ENCODE data around the gene USP7.
A peak's percentile ranks its signal among the peaks of the same experiment; 100 is the strongest.
"Not testable (repeated sequence)": the region's sequence is repeated elsewhere in the genome, so short reads cannot be mapped to it uniquely, and the experiment has no call there.

USP7 gene

DNA sequence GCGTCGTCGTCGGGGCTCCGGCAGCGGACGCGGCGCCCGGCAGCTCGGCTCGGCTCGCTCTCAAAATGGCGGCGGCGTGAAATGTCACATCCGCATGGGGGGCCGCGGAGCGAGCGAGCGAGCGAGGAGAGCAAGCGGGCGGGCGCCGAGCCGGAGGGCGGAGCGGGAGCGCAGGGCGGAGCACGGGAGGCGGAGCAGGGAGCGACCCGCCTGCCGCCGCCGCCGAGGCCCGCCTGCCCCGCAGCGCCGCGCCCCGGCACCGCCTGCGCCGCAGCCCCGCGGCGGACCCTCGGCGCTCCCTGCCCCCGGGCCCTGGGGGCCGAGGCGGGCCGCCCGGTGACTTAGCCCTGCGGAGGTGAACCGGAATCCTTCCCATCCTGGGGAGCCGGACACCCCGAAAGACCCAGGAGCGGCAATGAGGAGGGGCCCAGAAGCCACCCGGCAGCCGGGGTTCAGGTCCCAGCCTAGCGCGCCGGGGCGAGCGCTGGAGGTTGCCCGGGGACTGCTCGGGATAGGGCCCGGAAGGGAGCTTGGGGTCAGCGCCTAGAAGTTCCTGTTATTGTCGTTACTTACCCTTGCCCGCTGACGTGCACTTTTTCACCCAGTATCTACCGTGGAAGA lies at the start of gene USP7:
USP7 (minus strand) TSS at position 86 of the 621 bp plus-strand sequence. CDS start 621 bp downstream, outside the sequence.
- peak; percentile 88 for DNase-seq

DNA sequence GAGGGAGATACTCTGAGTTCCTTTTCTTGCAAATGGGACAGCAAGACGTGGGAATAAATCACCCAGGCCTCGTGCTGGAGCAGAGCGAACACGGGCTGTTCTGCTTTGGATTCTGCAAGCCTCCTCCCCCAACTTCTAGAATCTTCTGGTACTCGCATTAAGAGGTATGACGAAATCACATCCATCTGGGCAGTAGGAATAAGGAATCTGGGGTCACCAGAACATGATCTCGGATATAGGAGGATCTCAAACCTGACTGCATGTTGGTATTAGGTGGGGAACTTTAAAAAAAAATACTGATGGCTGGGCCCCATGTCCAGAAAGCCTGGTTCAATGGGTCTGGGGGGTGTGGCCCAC lies 49.8 kb upstream of the USP7 start:
- DNase-seq = no peak

DNA sequence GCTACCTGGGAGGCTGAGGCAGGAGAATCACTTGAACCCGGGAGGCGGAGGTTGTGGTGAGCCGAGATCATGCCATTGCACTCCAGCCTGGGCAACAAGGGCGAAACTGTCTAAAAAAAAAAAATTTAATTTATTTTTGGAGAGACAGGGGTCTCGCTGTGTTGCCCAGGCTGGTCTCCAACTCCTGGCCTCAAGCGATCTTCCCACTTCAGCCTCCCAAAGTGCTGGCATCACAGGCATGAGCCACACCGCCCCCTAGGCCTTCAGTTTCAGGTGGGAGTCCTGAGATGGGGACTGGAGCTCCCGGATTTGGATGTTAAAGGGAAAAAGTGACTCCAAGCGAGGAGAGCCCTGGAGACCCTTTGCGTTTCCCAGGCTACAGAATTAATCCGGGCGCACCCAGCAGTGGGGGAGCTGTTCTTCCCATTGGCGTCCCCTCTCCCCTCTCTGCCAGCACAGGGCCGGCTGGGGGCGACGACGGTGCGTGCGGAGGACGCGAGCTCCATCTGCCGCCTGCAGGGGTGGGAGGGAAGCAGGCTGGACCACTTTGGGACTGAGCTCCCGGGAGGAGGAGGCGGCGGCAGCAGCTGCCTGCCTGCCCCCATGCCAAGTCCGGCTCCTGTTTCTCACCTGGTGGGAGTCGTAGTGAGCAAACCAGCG lies 49.3 kb upstream of the USP7 start:
- no peak for DNase-seq

DNA sequence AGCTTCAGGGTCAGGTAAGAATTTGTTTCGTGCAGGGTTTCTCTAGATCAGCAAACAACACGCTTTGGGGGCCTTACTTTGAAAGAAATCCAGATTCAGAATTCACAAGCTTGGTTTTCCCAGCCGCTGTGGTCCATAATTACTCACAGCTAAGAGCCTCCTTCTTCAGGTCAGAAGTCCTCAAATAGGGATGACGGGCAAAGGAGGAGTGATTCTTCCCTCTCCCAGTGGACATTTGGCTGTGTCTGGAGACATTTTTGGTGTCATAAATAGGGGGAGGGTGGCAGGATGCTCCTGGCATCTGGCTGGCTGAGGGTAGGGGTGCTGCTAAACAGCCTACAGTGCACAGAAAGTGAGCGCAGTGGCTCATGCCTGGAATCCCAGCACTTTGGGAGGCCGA lies 48.6 kb upstream of the USP7 start:
- no peak for DNase-seq

DNA sequence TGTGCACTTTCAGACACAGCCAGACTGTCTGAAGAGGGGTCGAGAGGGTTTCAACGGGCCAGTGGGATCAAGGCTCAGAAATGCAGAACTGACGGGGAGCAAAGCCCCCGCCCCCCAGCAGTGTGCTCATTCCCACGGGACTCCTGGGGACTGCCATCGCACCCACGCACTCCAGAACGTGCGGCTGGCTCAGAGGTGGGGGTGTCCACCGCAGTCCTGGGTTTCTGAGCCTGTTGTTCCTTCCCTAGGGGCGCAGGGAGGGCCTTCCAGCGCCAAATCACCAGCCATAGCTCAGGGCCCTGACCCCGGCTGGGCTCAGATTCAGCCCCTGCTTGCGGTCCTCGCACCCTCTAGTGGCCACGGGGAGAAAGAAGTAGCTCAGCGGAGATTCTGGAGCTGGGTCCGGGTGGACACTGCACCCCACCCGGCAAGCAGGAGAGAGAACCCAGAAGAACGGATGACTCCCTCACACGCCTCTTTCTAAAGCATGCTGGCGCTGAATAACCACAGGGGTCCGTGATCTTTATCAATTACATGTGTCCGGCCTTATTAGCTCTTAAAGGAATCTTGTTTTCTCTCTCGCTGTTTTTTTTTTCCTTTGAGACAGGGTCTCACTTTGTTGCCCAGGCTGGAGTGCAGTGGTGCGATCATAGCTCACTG lies 45.0 kb upstream of the USP7 start:
- DNase-seq = peak; percentile 46

DNA sequence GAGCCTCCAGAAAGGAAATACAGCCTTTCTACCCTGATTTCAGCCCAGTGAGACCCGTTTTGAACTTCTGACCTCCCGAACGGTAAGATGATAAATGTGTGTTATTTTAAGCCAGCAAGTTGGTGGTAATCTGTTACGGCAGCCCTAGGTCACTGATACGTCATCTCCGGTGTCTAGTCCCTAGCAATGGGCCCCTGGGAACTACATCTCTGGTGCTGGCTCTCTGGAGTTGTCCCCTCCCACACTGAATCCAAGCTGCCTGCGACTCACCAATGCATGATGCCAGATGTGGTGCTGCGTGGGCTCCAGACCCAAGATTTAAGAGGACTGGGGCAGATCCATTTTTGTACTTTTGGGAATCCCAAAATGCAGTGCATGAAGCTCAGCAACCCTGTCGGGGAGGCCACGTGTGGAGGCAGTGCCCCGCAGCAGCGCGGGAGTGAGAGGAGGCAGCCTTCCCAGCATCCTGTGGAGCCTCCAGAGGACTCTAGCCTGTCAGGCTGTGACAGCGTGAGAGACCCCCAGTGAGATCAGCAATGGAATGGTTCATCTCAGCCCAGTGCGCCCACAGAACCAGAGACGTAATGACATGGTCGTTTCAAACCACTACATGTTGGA lies 43.6 kb upstream of the USP7 start:
- no peak for DNase-seq

DNA sequence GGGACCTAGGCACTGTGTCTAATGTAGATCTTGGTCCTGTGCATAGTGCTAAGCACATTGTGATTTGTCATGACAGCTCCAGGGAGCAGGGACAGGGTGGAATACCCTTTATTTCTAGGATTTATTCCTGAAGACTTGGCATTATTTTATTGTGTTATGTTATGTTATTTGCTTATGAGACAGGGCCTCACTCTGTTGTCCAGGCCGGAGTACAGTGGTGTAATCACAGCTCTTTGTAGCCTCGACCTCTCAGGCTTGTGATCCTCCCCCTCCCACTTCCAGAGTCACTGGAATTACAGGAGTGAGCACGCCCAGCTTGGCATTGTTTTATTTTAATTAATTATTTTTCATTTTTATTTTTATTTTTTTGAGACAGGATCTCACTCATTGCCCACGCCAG lies 40.5 kb upstream of the USP7 start:
- DNase-seq = no peak

DNA sequence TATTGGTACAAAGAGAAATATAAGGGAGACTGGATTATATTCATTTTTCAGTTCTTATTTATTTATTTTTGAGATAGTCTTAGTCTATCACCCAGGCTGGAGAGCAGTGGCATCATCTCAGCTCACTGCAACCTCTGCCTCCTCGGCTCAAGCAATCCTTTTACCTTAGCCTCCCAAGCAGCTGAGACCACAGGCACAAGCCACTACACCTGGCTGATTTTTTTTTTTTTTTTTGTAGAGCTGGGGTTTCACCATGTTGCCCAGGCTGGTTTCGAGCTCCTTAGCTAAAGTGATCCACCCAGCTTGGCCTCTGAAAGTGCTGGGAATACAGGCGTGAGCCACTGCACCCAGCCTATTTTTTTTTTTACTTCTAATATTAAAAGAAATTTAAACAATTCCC lies 40.1 kb upstream of the USP7 start:
- DNase-seq = no peak

DNA sequence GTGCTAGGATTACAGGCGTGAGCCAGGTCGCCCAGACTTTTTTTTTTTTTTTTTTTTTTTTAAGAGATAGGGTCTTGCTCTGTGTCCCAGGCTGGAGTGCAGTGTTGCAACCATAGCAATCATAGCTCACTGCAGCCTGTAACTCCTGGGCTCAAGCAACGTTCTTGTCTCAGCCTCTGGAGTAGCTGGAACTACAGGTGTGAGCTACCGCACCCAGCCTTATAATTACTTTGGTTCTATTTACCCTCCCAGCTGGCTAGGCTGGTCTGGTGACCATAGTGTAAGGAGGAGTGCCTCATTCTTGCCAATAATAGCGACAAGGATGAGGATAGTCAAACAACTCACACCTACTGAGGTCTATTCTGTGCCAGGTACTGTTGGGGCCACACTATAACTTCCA lies 39.6 kb upstream of the USP7 start:
- no peak for DNase-seq

DNA sequence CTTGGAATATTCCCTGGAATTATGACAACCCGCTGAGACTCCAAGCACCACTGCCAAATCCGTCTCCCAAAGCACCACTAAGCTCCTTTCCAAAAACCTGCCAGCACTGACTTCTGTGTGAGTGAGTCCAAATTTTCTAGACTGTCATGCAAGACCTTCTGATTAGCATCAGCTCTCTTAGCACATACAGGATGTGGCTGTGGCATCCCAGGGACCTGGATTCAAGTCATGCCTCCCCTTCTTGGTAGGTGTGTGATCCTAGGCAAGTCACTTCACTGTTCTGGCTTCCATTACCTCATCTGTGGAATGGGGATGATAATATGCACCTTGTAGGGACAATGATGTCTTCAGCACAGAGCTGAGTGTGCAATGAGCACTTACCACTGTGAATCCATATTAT lies 38.3 kb upstream of the USP7 start:
- DNase-seq = no peak

DNA sequence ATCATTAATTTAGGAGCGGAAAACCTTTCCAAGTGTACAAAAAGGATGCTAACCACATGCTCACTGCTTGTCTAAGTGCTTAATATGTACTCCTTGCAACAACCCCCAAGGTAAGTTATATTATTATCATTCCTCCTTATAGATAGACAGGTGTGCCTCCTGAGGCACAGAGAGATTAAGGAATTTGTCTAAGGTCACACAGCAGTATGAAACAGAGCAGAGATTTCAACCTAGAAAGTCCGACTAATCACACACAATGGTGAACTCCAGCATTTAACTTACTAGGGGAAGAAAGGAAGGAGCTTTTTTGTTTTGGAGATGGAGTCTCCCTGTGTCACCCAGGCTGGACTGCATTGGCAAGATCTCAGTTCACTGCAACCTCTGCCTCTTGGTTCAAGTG lies 37.0 kb upstream of the USP7 start:
- no peak for DNase-seq

DNA sequence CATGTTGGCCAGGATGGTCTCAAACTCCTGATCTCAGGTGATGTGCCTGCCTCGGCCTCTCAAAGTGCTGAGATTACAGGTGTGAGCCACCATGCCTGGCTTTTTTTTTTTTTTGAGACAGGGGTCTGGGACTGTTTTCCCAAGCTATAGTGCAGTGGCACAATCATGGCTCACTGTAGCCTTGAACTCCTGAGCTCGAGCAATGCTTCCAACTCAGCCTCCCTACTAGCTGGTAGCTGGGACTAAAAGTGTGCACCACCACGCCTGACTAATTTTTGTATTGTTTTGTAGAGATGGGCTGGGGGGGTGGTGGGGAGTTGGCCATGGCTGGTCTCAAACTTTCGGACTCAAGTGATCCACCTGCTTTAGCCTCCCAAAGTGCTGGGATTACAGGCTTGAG lies 36.1 kb upstream of the USP7 start:
- no peak for DNase-seq

DNA sequence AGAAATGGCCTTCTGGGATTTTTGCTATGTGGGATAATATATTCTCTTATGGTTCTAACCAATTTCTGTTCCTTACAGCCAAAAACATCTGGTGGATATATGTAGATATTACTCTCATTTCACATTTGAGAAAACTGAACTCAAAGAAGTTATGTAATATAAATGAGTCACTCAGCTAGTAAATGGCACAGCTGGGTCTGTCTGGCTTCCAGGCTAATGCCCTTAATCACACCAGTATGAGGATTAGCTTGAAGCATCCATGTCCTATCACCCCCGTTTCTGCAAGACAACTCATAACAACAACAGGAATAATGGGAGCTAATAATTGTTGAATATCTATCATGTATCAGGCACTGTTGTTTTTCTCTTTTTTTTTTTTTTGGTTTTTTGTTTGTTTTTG lies 34.4 kb upstream of the USP7 start:
- no peak for DNase-seq

DNA sequence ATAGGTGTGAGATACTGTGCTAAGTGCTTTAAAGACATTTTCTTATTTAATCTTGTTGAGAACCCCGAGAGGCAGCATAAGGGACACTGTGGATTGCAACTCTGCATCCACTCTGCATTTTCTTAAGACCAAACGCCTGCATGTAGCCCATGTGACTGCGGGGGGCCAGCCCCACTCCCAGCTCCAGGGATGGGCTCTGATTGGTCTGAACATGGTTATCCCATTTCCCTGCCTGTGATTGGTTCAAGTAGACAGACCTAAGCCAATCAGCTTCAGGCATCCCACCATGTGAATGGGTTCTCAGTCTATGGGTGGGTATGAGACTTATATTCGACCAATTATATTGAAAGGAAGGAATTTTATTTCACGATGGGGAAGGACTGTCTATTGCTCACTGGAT lies 33.2 kb upstream of the USP7 start:
- DNase-seq = no peak

DNA sequence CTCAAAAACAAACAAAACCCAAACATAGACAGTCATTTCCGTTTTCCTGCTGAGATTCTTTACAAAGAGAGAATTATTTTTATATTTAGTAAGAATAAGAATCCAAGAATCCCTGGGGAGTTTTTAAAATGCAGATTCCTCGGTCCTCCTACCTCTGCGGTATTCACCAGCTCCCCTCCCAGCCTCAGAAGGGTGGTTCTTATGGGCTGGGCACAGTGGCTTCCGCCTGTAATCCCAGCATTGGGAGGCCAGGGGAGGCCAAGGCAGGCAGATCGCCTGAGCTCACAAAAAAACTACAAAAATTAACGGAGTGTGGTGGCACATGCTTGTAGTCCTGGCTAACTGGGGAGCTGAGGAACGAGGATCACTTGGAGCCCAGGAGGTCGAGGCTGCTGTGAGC lies 26.7 kb upstream of the USP7 start:
- no peak for DNase-seq

DNA sequence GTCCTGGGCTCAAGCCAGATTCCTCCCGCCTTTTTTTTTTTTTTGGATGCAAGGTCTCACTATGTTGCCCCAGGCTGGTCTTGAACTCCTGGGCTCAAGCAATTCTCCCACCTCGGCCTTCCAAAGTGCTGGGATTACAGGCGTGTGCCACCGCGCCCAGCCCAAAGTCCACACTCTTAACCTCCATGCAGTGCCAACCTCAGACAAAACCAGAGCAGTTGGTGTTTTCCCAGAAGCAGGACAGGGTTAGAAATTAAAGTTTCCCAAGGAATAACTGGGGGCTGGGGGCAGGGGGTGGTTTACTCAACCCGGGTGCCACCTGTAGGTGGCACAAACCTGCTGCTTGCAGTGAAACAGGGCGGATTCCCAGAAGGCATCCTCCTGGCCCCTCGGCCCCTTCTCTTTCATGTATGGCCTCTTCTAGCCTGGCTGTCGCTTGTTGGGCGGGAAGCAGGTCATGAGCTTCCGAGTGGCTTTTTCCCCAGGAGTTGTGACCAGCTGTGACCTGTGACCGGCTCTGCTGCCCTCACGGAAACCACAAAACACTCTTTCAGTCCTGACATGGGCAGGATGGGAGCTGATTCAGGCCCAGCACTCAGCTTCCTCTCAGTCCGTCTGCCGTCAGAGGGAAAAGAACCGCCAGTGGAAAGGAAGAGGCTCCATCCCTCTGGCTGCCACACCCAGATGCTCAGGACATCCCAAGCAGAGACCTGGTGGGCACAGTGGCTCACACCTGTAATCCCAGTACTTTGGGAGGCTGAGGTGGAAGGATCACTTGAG lies 25.6 kb upstream of the USP7 start:
- no peak for DNase-seq

DNA sequence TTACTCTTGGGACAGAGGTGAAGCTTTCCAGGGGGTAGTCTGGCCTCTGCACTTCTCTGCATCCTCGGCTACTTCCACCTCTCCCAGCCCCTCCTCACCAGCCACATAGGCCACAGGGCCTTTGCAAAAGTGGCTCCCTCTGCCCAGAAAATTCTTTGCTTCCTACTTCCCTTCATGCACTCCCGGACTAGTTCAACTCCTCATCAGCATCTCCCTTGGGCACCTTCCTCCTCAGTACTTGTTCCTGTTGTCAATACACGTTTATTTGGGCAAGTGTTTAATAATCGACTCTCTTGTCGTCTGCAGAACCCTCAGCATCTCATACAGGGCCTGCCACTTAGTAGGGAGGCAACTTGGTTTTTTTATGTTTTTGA lies 23.1 kb upstream of the USP7 start:
- DNase-seq = no peak

DNA sequence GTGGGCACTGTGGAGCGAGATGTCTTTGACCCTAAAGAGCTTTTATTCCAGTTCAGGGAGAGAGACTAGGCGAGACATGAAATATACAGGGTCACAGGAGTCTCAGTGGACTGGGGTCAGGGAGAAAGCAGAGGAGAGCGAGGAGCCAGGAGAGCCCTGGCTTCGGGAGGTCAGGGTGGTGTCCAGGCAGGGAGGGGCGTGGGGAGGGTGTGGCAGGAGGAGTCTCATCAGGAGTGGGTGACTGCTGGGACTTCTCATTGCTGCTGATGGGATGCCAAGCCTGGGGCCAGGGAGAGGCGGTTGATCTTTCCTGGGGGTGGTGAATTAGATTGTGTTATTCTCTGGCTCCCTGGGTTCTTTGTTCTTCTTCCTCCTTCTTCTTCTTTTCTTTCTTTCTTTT lies 22.4 kb upstream of the USP7 start:
- DNase-seq = no peak

DNA sequence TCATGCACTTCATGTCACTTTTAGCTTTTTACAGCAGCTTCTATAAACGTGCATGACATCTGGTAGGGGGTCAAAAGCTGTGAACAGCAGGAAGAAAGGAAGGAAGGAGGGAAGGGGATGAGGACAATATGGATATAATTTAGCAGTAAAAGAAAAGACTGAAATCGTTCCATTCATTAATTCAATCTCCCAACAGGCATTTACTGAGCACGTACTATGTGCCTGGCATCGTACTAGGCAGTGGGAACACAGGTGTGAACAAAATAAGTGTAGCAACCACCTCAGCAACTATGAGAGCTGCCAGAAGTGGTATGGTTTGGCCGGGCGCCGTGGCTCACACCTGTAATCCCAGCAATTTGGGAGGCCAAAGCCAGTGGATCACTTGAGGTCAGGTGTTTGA lies 19.1 kb upstream of the USP7 start:
- DNase-seq = no peak

DNA sequence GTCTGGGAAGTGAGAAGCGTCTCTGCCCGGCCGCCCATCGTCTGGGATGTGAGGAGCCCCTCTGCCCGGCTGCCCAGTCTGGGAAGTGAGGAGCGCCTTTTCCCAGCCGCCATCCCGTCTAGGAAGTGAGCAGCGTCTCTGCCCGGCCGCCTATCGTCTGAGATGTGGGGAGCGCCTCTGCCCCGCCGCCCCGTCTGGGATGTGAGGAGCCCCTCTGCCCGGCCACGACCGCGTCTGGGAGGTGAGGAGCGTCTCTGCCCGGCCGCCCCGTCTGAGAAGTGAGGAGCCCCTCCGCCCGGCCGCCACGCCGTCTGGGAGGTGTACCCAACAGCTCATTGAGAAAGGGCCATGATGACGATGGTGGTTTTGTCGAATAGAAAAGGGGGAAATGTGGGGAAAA lies 18.2 kb upstream of the USP7 start:
- DNase-seq = not testable (repeated sequence)

DNA sequence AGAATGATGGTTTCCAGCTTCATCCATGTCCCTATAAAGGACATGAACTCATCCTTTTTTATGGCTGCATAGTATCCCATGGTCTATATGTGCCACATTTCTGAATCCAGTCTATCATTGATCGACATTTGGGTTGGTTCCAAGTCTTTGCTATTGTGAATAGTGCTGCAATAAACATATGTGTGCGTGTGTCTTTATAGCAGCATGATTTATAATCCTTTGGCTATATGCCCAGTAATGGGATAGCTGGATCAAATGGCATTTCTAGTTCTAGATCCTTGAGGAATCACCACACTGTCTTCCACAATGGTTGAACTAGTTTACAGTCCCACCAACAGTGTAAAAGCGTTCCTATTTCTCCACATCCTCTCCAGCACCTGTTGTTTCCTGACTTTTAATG lies 12.5 kb upstream of the USP7 start:
- DNase-seq = not testable (repeated sequence)

DNA sequence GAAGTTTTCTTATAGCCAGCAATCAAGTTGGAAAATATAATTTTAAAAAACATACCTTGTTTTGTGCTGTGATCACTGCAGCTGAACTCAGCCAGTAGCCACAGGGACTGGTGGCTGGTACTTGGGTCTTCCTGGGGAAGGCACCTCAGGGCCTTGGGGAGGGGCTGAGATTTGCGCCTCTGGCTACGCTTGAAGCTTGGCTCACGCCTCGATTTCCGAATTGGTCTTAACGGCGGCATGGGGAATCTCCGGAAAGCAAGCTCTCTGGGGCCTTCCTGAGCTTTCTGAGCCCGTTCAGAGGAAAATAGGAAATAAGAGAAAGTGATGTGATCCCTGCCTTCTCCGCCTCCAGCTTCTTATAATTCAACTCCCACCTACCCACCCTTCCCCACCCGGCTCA lies 11.3 kb upstream of the USP7 start:
- DNase-seq = no peak

DNA sequence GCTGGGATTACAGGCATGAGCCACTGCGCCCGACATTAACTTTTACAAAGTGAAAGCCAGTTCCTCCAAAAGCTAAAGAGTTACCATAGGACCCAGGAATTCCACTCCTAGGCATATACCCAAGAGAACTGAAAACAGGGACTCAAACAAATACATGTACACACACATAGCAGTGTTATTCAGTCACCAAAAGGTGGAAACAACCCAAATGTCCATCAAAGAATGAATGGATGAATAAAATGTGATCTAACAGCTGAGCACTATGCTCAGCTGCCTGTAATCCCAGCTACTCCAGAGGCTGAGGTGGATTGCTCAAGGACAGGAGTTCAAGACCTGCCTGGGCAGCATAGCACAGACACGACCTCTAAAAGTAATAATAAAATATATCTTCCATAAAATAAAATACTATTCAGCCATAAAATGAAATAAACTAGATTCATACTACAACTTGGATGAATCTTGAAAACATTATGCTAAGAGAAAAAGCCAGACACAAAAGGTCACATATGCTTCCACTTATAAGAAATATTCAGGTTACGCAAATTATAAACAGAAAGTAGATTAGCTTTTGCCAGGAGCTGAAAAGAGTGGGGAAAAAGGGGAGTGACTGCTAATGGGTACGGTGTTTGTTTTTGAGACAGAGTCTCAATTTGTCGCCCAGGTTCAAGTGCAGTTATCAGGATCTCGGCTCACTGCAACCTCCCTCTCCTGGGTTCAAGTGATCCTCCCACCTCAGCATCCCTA lies 9.3 kb upstream of the USP7 start:
- no peak for DNase-seq

All from activated effector memory CD4-positive, alpha-beta T cell treated with Interleukin-2 at 50 U/mL for 16 hours (primary cell).